Heart right ventricle (tissue), 16 donors: ENCODE data around the gene FBL. TPM values are rescaled to one million over a fixed set of nuclear protein-coding genes. Genes with fewer than 3 reads are reported as not detected.
"Not testable (repeated sequence)": the region's sequence is repeated elsewhere in the genome, so short reads cannot be mapped to it uniquely, and the experiment has no call there.

Source experiments
- ATAC-seq, 8 donors: fragments of 200-7000 bp; cut with Tn5 transposase; one replicate each; pipeline ENCODE4 v1.9.1; 2020; ENCODE audit warnings: mild to moderate bottlenecking in 8 of 8, moderate library complexity in 8 of 8, moderate number of reproducible peaks in 1 of 8
- DNase-seq, 2 donors: peaks; one replicate each; pipeline ENCODE4 v3.0.0-alpha.2; 2020
- H3K27ac ChIP-seq, 10 donors: fragments of 200-600 bp; sonication (generic) in 2 of 10; one replicate each; pipeline versions ENCODE4 v1.5.0 to v1.8.0; 2020 to 2022; ENCODE audit warnings: mild to moderate bottlenecking in 3 of 10
- H3K27me3 ChIP-seq, 7 donors: fragments of 200-600 bp; one replicate each; pipeline ENCODE4 v1.8.0; 2021 to 2022; ENCODE audit warnings: mild to moderate bottlenecking in 2 of 7
- H3K36me3 ChIP-seq, 9 donors: fragments of 200-600 bp; sonication (generic) in 1 of 9; one replicate each; pipeline versions ENCODE4 v1.5.0 to v1.8.0; 2020 to 2022; ENCODE audit warnings: mild to moderate bottlenecking in 2 of 9
- H3K4me1 ChIP-seq, 9 donors: fragments of 200-600 bp; sonication (generic) in 1 of 9; one replicate each; pipeline versions ENCODE4 v1.5.0 to v1.8.0; 2020 to 2022; ENCODE audit warnings: mild to moderate bottlenecking in 4 of 9
- H3K4me3 ChIP-seq, 10 donors: fragments of 200-600 bp; sonication (generic) in 2 of 10; one replicate each; pipeline versions ENCODE4 v1.5.0 to v1.8.0; 2020 to 2022; ENCODE audit warnings: mild to moderate bottlenecking in 7 of 10, moderate library complexity in 2 of 10
- H3K9me3 ChIP-seq, 11 donors: fragments of 200-600 bp in 10 of 11; sonication (generic) in 2 of 11; one replicate each; pipeline versions ENCODE4 v1.5.0 to v1.8.0; 2013 to 2022; ENCODE audit warnings: mild to moderate bottlenecking in 2 of 11, control low read depth in 1 of 11, moderate library complexity in 1 of 11
- WGBS, 2 donors: extraction: QIAGEN DNeasy Blood & Tissue Kit; methylation state at CpG; one replicate each; pipeline ENCODE4 v1.1.7; 2013; ENCODE audit warnings: inconsistent platforms in 1 of 2; 5-methylcytosine and 5-hydroxymethylcytosine counted together
- intact Hi-C, 10 donors: fragments of 100-400 bp; cut with DNase I; formaldehyde crosslinking; loops; one replicate each; pipeline versions ENCODE4 v1.11.1 to v1.14.2; 2022
- polyA plus RNA-seq, 2 donors: library from polyadenylated mRNA; stranded (reverse); fragments of 200-250 nt; gene quantifications; one replicate each; pipeline ENCODE4 v1.2.3, GENCODE V29; 2013
- total RNA-seq, 10 donors: library from RNA; stranded (reverse); fragmentation: NEBNext Ultra II Directional in 3 of 10; extraction: Animal tissue kit (Norgen Biotek cat#: 25700) in 3 of 10; gene quantifications; one replicate each; pipeline versions ENCODE4 v1.2.1 to v1.2.4, GENCODE V29; 2021 to 2023
- TF ChIP-seq, protein P1 (sequence below), 9 donors: fragments of 200-600 bp; sonication (generic) in 2 of 9; IDR thresholded peaks; one replicate each; pipeline versions ENCODE4 v1.5.0 to v1.8.0; 2021 to 2022; ENCODE audit warnings: antibody characterized with exemption in 9 of 9, mild to moderate bottlenecking in 5 of 9, moderate library complexity in 1 of 9
- donor health status: Arrhythmogenic right ventricular cardiomyopathy.
- donor health status: ischemic (EF 13 %, LVEDD 7.1; RV severe dilation, severe dysfunction).
- donor health status: healthy with polysubstance abuse.
- donor health status: DM: no; HTN: yes; CAD: no.
- donor health status: DM: no; HTN: no; CAD: no.
- donor health status: ischemic (EF 25% LVEDD 6.9; RV normal size, moderate dysfunction).
- donor health status: ischemic (EF 25% LVEDD 5.7; RV mildly dilated, moderate dysfunction).
- donor health status: healthy.
- donor health status: DM: yes; HTN: yes; CAD: no.
- donor health status: Ischemic cardiomyopathy.
- donor health status: ischemic (EF 35%, LVEDD 5.7; RV mildly dilated, moderate dysfunction).
- donor health status: nonischemic (EF 11% LVEDD 7.7; RV severe dilation, severe dysfunction).
- donor health status: DM: yes; HTN: yes; CAD: no.
- donor health status: PGD.
- donor health status: ischemic (EF 29% LVEDD 5.4; RV normal size, mild dysfunction).
- donor health status: nonischemic (EF 23%, LVEDD 6.1; RV moderate dilation, normal function).

FBL gene
- total and polyA plus RNA-seq, 12 donors: 52.7 to 192 (median 73.9) TPM

DNA sequence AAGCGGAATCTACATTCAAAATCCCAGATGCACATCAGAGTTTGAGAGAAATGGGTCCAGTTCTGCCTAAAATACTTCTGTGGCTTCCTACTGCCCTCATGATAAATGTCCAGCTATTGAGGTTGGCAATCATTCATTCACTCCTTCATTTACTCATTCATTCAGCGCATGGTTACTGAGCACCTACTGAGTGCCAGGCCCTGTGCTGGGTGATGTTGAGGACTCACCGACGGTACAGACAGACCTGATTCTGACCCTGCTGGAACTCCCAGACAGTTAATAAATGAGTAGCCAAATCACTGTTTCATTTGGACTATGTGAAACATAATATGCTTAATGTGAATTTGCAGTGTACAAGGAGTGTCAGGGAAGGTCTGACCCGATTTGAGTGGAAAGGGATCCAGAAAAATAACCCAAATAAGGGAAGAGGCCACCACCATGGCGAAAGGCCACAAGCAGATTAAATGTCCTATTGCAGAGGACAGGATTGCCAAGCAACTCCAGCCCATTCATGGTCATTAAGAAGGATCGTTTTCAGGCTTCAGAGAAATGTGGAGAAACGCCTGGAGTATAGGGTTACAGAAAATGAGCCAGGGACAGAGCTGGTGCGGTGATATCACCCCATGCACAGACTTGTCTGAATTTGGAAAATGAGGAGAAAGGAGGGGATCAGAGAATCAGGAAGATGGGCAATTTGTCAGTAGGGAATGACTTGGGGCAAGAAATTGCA lies 32.8 kb downstream of the FBL start:
- DNase-seq (no peak), ATAC-seq (no peak)
- Histone ChIP-seq H3K36me3 (peaks cover 0 to 13% (median 0%) of the 10 kb centered on the region in 9 donors), H3K4me3 (no peak overlapping the region), H3K27ac (no peak overlapping the region), H3K9me3 (peaks cover 0 to 8% (median 0%) of the 10 kb centered on the region in 11 donors), H3K4me1 (peaks cover 0 to 18% (median 5%) of the 10 kb centered on the region in 9 donors), H3K27me3 (no peaks in the 10 kb centered on the region)
- intact Hi-C loops: no loop called here
- TF ChIP-seq, protein P1, sequence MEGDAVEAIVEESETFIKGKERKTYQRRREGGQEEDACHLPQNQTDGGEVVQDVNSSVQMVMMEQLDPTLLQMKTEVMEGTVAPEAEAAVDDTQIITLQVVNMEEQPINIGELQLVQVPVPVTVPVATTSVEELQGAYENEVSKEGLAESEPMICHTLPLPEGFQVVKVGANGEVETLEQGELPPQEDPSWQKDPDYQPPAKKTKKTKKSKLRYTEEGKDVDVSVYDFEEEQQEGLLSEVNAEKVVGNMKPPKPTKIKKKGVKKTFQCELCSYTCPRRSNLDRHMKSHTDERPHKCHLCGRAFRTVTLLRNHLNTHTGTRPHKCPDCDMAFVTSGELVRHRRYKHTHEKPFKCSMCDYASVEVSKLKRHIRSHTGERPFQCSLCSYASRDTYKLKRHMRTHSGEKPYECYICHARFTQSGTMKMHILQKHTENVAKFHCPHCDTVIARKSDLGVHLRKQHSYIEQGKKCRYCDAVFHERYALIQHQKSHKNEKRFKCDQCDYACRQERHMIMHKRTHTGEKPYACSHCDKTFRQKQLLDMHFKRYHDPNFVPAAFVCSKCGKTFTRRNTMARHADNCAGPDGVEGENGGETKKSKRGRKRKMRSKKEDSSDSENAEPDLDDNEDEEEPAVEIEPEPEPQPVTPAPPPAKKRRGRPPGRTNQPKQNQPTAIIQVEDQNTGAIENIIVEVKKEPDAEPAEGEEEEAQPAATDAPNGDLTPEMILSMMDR (IDR thresholded peaks at IDR 0.05): no peak
- 83 to 89% methylated on average over 9 of the region's 9 CpGs for WGBS, 2 donors

DNA sequence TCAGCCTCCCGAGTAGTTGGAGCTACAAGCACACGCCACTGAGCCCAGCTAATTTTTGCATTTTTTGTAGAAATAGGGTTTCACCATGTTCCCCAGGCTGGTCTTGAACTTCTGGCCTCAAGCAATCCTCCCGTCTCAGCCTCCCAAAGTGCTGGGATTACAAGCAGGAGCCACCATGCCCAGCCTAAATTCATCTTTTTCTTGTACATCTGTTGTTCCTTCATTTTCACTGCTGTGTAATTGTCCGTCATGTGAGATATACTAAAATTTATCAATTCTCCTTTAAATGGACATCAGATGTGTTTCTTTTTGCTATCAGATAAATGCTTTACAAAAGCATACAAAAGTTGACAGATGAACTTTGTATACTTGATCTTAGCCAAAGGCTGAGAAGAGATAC lies 35.1 kb downstream of the FBL start:
- peaks cover 0 to 8% (median 0%) of the 10 kb centered on the region in 11 donors for H3K9me3 ChIP-seq
- no peaks in the 10 kb centered on the region for H3K27me3 ChIP-seq
- ATAC-seq (no peak), DNase-seq (no peak)
- H3K4me3 ChIP-seq: no peak overlapping the region
- peaks cover 0 to 7% (median 2%) of the 10 kb centered on the region in 9 donors for H3K4me1 ChIP-seq
- no peak overlapping the region for H3K27ac ChIP-seq
- 89% methylated on average over 4 of the region's 4 CpGs for WGBS, 2 donors
- TF ChIP-seq, protein P1 (IDR thresholded peaks at IDR 0.05): no peak
- intact Hi-C loops: no loop called here
- no peaks in the 10 kb centered on the region for H3K36me3 ChIP-seq

DNA sequence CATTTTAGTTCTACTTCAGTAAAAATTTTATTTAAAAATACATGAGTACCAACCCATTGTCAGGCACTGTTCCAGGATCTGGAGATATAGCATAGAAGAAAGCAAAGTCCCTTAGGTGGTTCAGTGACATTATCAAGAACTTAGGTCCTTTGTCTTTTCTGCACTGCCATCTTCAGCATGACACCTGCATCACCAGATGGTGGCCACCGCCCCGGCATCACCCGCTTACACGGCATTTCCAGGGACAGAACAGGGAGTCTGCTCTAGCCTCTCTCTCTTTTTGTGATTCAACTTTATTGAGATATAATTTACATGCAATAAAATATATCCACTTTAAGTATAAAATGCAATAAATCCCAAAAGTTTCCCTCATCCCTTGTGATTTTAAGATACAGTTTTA lies 35.8 kb downstream of the FBL start:
- no peak for DNase-seq
- WGBS, 2 donors: 89 to 92% methylated on average over 4 of the region's 4 CpGs
- no peaks in the 10 kb centered on the region for H3K36me3 ChIP-seq
- peaks cover 0 to 8% (median 0%) of the 10 kb centered on the region in 11 donors for H3K9me3 ChIP-seq
- intact Hi-C loops: no loop called here
- no peaks in the 10 kb centered on the region for H3K27me3 ChIP-seq
- TF ChIP-seq, protein P1 (IDR thresholded peaks at IDR 0.05): no peak
- no peak overlapping the region for H3K27ac ChIP-seq
- ATAC-seq: no peak
- no peak overlapping the region for H3K4me3 ChIP-seq
- H3K4me1 ChIP-seq: peaks cover 0 to 4% (median 0%) of the 10 kb centered on the region in 9 donors

DNA sequence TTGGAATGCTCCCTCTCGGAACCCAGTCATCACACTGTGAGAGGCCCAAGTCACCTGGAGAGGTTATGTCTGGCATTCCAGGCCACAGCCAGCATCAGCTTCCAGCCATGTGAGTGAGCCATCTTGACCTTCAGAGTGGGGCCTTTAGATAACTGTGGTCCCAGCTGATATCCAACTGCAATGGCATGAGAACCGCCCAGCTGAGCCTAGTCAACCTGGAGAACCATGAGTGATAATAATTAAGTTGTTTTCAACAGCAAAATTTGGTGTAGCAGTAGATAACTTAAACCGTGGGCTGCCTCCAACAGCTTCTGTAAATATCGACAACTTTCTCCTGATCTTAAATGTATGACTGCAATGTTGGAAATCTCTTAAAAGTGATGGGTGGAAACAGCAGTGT lies 36.8 kb downstream of the FBL start:
- peaks cover 0 to 8% (median 0%) of the 10 kb centered on the region in 11 donors for H3K9me3 ChIP-seq
- no peak overlapping the region for H3K27ac ChIP-seq
- H3K4me1 ChIP-seq: peaks cover 0 to 3% (median 0%) of the 10 kb centered on the region in 9 donors
- intact Hi-C loops: no loop called here
- no peak for ATAC-seq
- WGBS, 2 donors: 91 to 93% methylated on average over 4 of the region's 4 CpGs
- H3K36me3 ChIP-seq: no peaks in the 10 kb centered on the region
- TF ChIP-seq, protein P1 (IDR thresholded peaks at IDR 0.05): no peak
- H3K27me3 ChIP-seq: peaks cover 0 to under 1% (median 0%) of the 10 kb centered on the region in 7 donors
- no peak for DNase-seq
- no peak overlapping the region for H3K4me3 ChIP-seq

DNA sequence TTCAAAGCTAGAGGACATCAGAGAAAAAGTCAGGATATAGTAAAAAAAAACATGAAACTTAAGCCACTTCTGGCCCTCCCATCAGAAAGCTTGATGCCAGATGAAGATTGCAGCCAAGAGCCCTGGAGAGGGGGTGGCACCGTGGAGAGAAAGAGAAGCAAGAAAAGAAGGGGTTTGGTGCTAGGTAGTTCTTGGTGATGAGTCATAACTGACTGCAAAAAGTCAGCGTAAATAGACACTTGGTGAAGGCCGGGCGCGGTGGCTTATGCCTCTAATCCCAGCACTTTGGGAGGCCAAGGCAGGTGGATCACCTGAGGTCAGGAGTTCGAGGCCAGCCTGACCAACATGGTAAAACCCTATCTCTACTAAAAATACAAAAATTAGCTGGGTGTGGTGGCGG lies 37.5 kb downstream of the FBL start:
- H3K4me3 ChIP-seq, DNase-seq, H3K36me3 ChIP-seq, H3K9me3 ChIP-seq, H3K4me1 ChIP-seq, H3K27me3 ChIP-seq, ATAC-seq, intact Hi-C loops, H3K27ac ChIP-seq: not testable (repeated sequence)
- 90 to 91% methylated on average over 7 of the region's 7 CpGs for WGBS, 2 donors
